RPMI8226 (cell line): ENCODE measurements around the gene FOXC1.

Experiments used
- DNase-seq: peaks from one replicate; pipeline ENCODE4 v3.0.0-alpha.2; 2015

FOXC1 gene

DNA sequence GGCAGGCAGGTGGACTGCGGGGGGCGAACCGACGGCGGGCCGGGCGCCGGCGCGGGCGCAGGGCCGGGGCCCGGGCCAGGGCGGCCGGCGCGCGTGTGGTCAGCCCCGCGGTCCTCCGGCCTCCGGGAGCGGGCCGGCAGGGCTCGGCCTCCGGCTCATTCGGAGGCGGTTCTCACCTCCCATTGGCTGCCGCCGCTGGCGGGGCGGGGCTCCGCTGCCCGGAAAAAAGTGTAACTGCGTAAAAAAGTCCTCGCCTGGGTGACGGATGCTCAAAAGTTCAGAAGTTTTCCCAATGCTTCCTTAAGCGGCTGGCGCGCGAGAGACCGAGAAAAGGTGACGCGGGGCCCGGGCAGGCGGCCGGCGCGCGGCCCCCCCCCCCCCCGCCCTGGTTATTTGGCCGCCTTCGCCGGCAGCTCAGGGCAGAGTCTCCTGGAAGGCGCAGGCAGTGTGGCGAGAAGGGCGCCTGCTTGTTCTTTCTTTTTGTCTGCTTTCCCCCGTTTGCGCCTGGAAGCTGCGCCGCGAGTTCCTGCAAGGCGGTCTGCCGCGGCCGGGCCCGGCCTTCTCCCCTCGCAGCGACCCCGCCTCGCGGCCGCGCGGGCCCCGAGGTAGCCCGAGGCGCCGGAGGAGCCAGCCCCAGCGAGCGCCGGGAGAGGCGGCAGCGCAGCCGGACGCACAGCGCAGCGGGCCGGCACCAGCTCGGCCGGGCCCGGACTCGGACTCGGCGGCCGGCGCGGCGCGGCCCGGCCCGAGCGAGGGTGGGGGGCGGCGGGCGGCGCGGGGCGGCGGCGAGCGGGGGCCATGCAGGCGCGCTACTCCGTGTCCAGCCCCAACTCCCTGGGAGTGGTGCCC, at the start of gene FOXC1:
Gene FOXC1, plus strand, starts transcription at position 268 of the 849 bp plus-strand sequence. Its CDS starts 531 bp downstream, at position 799.
- peak; percentile 91 for DNase-seq

DNA sequence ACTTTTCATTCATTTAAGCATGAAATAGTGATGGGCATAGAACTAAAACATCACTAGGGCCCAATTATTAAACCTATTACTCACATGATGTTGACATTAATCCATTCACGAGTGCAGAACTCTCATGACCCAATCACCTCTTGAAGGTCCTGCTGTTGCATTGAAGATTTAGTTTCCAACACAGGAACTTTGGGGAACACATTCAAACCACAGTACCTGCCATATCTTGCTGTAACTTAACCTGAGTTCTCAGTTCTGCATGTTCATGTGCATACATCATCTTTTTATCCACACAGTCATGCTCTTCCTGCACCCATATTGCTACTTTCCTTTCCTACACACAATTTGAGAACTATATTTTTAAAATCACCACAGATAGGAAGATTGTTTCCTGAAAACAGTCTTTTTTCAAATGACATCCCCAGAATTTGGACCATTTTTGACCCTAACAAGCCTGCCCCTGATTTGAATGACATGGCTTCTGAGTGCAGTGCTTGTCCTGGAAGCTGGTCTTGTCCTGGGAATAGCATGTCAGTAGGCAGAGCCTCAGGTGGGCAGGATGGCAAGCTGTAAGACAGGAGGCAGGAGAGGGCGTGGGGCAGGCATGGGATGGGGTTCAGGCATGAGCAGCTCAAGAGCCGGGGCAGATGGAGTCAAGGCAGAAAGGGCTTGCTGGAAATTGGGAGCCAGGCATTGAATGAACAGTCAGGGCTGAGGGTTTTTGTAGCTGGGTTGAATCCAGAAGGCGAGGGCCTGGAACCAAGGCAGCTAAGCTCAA, 49.2 kb upstream of the FOXC1 start:
- DNase-seq = no peak

DNA sequence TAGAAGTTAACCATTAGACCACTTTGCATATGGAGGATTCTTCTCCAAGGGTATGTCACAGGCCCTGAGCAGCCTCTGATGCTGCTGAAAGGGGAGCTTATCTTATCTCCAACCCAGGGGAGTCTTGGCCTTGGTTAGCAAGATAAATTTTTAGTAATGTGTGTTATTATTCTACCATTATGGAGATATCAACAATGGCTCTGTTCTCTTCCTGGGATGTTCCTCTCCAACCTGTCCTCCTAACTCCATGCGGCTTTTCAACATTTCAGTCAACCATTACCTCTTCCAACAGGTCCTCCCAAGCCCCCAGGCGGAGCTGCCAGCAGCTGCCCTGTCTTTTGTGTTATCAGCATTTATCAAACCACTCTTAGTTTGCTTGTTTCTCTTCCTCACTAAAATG, 48.4 kb upstream of the FOXC1 start:
- DNase-seq = no peak

DNA sequence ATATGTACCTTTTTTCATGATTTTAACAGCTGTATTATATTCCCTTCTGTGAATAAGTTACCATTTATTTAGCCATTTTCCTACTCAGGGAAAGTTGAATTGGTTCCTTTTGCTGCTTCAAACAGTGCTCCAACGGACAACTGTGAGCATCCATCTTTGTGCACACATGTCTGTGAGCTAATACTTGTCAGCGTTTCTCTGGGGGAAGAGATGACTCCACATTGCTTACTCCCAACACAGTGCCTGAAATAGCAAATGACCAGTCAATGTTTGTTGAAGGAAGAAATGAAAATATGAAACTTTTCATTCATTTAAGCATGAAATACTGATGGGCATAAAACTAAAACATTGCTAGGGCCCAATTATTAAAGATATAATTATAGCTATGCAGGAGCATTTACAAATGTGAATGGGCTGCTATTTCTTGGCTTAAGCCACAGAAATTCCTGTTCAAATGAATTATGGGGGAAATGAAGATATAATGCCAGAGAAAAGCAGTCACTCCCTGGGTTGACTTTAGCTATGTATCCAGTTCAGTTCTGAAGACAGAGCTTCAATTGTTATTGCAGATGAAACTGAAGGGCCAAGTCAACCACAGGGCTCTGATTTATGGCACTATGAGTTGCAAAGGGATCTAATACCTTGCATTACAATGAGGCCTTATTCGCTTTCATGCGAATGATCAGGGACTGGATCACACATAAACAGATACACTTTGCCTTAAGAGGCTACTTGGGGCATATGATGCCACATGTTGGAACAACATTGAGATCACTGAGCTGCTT, 47.4 kb upstream of the FOXC1 start:
- DNase-seq = no peak

DNA sequence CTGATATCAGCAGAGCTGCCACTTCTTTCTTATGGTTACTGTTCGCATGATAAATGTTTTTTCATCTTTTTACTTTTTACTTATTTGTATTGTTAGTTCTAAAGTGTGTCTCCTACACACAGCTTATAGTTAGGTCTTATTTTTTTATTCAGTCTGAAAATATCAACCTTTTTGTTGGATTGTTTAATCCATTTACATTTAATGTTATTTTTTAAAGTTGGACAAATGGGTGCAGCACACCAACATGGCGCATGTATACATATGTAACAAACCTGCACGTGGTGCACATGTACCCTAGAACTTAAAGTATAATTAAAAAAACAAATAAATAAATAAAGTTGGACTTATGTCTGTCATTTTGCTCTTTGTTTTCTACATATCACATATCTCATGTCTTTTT, 40.3 kb upstream of the FOXC1 start:
- no peak for DNase-seq

DNA sequence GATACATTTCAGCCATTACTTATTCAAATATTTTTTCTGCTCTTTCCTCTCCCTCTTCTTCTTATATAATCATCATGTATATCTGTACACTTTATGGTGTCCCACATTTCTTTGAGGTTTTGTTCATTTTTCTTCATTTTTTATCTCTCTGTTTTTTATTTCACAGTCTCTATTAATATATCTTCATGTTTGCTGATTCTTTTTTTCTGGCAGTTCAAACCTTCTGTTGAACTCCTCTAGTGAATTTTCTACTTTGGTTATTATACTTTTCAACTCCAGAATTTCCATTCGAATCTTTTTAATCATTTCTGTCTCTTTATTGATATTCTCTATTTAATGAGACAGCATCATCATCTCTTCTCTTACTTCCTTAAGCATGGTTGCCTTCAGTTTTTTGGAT, 38.9 kb upstream of the FOXC1 start:
- no peak for DNase-seq

DNA sequence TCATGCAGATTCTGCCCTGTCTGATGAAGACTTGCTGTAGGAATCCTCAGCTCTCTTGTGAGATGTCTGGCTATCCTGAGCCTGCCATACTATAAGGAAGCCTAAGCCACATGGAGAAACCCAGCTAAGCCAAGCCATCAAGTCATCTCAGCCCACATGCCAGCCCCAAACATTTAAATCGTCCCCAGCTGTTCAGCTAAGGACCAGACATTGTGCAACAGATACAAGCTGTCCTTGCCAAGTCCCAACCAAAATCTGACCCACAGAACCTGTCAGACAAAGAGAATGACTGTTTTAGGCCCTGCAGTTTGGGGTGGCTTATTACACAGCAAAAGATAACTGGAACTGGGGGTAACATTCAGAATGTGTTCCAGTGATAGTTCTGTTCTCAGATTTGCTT, 36.8 kb upstream of the FOXC1 start:
- DNase-seq = no peak

DNA sequence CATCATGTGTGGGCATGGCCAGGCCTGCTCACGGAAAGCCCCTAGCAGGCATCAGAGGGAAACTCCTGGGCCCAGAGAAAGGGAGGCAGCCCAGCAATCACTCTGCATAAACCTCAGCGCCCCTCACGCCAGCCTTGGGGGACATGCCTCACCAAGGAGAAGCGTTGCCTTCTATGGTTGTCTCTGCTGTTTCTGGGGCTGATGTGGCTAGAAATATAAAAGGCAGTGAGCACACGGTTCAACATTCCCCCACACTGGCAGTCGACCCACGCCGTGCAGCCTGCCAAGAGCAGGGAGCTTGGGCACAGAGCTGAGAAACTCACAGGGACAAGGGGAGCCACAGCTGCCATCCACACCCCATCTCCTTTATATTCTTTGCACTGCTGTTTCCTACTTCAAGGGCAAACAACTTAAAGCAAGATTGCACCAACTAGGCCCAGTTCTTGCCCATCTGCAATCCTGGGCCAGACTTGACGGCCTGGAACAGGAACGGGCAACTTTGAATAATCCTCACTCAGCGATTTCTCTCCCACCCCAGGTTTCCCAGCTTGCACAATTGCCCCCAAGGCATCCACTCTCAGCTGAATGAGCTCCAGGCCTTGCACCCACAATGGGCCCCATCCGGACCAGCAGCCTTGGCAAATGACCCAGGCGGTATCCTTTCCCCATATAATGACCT, 35.5 kb upstream of the FOXC1 start:
- DNase-seq = no peak

DNA sequence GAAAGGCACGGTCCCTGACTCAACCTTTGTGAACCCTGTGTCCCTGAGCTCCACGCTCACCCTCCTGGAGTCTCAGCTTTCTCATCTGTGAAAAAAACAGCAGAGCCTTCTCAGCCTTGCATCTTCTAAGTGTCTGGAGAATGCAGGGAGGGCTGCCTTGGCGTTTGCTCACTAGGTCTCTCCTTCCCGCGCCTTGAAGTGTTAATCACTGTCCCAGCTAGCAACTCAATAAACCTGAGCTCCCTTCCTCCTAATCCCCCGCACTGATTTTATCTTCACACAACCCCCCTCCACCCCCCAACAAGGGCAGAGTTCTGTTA, 34.9 kb upstream of the FOXC1 start:
- DNase-seq = no peak

DNA sequence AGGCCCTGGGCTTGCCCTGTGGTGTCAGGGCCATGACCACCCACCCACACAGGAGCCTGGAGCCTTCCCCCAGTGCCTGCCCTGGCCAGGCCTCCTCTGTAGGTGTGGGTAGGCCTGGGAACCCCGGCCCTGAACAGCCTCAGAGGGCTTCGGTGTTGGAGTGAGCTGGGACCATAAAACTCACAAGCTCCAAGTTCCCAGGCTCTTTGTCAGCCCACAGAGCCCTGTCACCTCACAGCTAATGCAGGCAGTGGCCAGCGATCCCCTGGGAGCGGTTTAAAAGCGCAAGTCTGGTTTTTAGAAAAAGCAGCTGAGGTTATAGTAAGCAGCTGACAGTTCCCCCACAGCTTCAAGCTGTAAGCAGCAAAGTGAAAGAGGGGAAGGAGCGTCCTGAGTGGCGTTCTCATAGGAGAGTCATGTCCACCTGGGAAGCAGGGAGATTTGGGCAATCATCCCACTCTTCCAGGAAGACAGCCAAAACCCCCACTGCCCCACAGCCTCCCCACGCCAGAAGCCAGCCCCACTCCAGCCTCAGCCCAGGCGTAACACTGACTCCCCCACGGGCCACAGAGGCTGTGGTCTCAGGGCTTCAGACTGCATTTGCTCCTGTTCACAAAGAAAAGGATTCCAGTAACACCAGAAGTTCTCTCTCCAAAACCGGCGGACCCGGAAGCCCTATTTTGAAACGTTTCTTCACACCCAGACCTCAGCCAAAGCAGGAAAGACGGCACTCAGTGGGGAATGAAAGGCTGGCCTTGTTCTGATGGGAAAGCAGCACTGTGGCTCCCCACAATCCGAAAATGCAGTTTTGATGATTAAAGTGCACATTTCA, 34.3 kb upstream of the FOXC1 start:
- DNase-seq = no peak

DNA sequence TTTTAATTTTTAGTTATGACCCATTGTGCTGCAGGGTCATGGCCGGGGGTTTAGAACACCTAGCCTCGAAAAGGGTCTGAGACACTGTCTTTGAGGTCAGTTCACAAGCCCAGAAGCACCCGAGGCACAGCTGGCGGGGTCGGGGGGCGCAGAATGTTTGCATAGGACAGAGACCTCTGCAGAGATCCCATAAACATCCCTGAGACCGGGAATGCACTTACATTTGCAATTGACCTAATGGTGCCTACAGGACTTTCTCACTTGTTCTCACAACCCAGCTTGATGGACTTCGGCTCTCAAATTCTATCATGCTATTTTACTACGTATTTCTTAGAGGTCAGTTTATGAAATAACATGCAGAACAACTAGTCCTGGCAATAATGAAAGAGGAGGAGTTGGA, 33.5 kb upstream of the FOXC1 start:
- DNase-seq = no peak

DNA sequence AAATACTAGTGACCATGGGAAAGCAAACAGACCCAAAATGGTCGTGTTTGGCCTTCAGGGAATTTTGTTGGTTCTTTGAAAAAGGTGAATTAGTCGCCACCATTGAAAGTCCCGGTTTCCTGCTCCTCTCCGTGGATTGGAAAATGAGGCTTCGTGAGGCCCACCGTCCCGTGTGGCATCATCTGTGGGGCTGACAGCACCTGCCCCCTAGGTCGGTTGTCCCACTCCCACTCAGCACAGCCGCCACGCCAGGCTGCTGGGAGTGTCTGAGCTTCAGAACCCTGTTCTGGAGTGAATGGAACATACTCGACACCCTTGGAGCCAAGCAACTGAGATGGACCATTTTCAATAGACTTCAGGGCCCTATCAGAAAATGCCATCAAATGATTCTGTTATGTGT, 33.0 kb upstream of the FOXC1 start:
- no peak for DNase-seq

DNA sequence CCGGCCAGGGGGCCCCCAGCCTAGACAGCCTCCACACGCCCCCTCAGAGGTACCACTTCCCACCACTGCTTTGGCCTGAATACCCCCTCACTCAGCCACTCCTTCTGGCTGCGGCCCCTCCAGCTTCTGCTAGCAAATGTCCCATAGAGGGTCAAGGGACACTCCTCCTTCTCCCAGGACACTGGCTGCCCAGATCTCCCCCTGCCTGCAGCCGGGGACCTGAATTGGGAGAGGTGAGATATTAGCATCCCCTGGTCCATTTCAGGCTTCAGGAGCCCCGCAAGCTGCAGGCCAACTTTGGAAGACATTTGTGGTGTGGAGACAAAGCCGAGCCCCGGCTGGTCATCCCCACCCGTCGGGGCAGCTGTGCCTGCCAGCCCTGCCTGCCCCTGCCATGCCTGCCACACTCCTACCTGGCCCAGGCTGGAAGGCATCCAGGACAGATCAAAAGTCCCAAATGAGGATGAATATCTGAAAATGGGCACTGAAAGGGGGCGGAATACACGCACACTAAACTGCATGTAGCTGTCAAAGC, 32.5 kb upstream of the FOXC1 start:
- no peak for DNase-seq

DNA sequence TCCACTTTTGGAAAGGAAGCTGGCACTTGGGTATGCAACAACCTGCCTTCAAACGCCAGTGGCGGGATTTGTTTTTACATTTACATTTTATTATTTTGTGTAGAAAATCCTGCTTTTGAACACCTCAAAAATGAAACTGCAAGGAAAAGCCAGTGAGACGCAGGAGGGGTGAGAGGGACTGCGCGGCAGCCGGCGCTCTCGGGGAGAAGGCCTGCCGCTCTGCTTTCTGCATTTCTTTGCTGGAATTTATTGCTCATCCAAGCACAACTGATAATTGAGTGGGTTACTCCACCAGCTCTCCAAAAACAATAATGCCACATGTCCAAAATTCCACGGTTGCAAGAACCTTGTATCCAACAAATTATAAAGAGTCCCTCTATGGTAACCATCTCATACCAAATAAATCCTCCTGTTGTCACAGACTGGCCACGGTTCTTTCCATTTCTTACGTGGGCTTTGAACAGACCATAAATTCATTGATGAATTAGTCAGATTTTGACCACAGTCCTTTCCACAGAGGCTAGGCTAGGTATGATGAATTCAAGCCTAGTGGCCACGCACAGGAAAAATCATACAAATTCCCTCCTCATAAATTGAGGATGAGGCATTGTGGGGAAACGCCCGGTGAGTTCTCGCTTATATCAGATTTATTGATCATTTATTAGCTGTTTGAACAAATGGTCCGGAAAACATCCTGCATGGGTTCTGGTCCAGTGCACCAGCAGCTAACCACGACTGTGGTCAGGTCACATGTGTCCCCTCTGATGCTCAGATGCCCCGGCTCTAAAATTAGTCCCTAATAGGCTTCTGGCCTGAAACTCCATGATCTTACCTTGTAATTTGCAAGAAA, 31.6 kb upstream of the FOXC1 start:
- DNase-seq = no peak

DNA sequence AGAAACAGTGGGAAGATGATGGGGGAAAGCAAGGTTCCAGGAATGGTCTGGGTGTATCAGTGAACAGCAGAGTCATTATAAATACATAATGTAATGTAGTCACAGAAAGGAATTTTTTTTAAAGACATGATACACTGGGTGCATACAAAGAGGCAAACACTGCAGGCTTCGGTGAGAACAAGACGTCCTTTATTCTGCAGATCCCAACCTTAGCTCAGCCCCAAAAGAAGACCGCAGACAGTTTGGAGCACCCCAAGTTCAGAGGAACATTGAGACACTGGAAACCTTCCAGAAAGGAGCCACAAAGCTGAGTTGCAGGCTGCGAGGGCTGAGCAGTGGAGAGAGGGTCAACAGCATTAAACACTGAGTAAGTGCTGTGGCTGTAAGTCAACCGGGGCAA, 30.6 kb upstream of the FOXC1 start:
- DNase-seq = no peak

DNA sequence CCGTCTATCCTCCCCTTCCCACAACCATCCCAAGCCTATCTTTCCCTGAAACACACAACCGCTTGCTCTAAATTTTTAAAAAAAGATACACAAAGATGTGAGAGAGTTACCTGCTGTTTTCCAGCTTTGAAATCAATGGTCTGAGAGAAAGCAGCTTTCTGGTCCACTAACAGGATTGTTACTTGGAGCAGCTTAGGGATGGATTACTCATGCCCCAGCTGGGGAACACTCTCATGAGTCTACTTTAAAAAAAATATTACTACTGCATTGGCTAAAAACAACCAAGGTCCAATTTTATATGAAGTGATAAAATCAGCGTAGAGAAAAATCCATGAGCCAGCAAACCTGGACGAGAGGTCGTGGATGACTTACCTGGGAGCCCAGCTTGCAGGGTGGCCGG, 29.6 kb upstream of the FOXC1 start:
- no peak for DNase-seq

DNA sequence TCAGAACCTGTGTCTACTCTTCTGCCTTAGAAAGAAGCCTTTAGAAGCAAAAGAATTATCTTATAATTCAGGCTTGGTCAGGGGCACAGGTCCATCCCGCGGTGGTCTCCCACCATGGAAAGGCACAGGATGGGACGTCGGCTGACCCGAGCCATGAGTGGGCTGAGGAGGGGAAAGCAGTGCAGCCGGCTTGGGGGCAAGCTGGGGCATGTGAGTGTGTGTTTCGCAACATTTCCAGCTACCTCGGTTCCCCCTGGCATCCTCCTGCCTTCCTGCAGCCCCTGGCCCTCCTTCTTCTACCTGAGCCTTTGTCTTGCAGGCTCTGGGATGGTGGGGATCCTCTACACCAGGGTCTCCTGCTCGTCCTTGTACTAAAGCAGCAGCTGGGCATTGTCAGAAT, 29.1 kb upstream of the FOXC1 start:
- DNase-seq = no peak

DNA sequence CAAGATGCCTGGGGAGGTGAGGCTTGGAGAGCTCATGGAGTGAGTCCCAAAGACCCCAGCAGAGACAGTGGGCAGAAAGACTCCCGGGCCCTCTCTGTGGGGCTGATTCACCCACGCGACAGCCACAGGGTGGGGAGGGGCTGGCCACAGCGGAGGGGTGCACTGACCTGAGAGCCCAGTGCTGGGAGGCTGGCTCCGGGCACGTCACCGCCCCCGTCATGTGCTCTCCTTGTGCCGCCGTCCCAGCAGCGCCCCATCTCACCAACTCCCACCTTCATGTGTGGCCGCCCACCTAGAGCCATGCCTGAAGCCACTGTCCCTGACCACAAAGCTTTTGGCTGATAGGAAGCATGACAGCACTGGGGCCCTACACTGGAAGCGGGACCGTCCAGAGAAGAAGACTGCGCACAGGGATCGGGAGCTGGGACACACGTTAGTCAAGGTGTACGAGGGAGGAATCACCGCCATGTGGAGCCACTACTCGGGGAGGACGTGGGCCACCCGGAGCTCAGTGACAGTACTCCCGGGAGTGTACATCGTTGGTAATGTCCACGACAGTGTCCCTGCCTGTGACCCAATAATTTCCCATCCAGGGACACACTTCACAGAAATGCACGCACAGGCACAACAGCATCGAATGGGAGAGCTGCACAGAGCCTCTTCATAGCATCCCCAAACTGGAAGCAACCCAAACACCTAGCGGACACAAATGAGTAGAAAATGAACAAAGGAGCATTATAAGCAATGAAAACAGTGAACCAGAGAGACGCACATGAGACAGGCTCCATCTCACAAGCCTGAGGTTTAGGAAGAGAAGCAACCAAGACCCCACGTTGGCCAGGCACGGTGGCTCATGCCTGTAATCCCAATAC, 28.4 kb upstream of the FOXC1 start:
- DNase-seq = no peak

DNA sequence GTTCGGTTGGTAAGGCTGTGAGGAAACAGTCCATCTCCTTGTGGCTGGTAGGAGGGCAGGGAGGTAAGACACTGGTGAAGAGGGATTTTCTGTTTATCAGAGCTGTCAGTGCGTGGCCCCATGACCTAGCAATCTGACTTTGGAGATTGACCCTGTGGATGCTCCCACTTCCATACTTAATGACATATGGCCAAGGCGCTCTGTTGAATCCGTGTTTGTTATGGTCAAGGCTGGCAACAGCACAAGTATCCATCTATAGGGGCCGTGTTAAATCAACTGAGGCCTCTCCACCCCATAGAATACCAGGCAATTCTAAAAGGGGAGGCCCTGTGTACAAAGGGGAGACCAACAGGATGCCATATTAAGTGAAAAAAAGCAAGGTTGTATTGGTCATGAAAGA, 25.6 kb upstream of the FOXC1 start:
- DNase-seq = no peak
